ENCODE measurements around the gene GLRA3. TPM values are rescaled to one million over a fixed set of nuclear protein-coding genes. Genes with fewer than 3 reads are reported as not detected.

The GLRA3 gene
- total RNA-seq, 3 donors from 2014 or later (not counting 1 experiment from before 2014, with no cell fraction given) = not detected

DNA sequence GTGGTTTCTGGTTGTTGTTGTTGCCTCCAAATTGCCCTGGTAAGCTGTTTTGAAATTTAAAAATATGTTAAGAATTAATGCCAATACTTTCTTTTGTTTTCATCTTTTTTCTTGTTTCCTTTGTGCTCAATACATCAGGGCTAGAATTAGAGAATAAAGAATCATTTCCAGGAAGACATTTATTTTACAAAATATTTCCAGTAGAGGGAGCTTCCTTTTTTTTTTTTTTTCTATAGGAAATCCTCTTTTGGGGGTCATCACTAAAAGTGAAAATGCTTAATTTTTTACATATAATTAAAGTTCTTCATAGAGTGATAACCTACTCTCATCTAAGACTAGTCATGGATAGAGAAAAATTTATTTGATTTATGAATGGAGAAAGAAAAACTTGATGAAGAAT lies 2.4 kb downstream of the GLRA3 start:
- ATAC-seq = no peak
- H3K9me3 ChIP-seq (ENCODE audit: control insufficient read depth, insufficient read depth, low read length) = peaks cover 5% of the 10 kb centered on the region
- H3K27me3 ChIP-seq (ENCODE audit: control insufficient read depth, insufficient read depth, low read length) = no peaks in the 10 kb centered on the region
- H3K36me3 ChIP-seq (ENCODE audit: control insufficient read depth, insufficient read depth, low read length) = no peaks in the 10 kb centered on the region
- Mint-ChIP-seq H3K4me3 (no peak overlapping the region), H3K4me1 (no peaks in the 10 kb centered on the region), H3K36me3 (no peaks in the 10 kb centered on the region), H3K27ac (no peak overlapping the region), H3K9me3 (peaks cover 0 to 4% of the 10 kb centered on the region in 2 donors), H3K27me3 (ENCODE audit: low read depth in 2 of 2) (no peaks in the 10 kb centered on the region)
- no peak overlapping the region for H3K27ac ChIP-seq (ENCODE audit: low read length)
- intact Hi-C loops (cut with micrococcal nuclease) = no loop called here
- no peaks in the 10 kb centered on the region for H3K4me1 ChIP-seq (ENCODE audit: control insufficient read depth, insufficient read depth, low read length)
- no peak overlapping the region for H3K4me3 ChIP-seq (ENCODE audit: low read length)
- no peak for DNase-seq
- TF ChIP-seq, protein P1, sequence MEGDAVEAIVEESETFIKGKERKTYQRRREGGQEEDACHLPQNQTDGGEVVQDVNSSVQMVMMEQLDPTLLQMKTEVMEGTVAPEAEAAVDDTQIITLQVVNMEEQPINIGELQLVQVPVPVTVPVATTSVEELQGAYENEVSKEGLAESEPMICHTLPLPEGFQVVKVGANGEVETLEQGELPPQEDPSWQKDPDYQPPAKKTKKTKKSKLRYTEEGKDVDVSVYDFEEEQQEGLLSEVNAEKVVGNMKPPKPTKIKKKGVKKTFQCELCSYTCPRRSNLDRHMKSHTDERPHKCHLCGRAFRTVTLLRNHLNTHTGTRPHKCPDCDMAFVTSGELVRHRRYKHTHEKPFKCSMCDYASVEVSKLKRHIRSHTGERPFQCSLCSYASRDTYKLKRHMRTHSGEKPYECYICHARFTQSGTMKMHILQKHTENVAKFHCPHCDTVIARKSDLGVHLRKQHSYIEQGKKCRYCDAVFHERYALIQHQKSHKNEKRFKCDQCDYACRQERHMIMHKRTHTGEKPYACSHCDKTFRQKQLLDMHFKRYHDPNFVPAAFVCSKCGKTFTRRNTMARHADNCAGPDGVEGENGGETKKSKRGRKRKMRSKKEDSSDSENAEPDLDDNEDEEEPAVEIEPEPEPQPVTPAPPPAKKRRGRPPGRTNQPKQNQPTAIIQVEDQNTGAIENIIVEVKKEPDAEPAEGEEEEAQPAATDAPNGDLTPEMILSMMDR (IDR thresholded peaks at IDR 0.05) = no peak

DNA sequence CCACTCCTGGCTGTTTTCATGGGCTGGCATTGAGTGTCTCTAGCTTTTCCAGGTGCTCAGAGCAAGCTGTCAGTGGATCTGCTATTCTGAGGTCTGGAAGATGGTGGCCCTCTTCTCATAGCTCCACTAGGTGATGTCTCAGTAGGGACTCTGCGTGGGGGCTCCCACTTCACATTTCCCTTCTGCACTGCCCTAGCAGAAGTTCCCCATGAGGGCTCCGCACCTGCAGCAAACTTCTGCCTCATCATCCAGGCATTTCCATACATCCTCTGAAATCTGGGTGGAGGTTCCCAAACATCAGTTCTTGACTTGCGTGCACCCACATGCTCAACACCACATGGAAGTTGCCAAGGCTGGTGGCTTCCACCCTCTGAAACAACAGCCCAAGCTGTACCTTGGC lies 13.8 kb downstream of the GLRA3 start:
- Mint-ChIP-seq H3K4me1 (no peaks in the 10 kb centered on the region), H3K4me3 (no peak overlapping the region), H3K9me3 (peaks cover 6 to 10% of the 10 kb centered on the region in 2 donors), H3K27ac (no peak overlapping the region), H3K27me3 (ENCODE audit: low read depth in 2 of 2) (no peaks in the 10 kb centered on the region), H3K36me3 (no peaks in the 10 kb centered on the region)
- H3K4me1 ChIP-seq (ENCODE audit: control insufficient read depth, insufficient read depth, low read length) = no peaks in the 10 kb centered on the region
- no peaks in the 10 kb centered on the region for H3K27me3 ChIP-seq (ENCODE audit: control insufficient read depth, insufficient read depth, low read length)
- no peaks in the 10 kb centered on the region for H3K36me3 ChIP-seq (ENCODE audit: control insufficient read depth, insufficient read depth, low read length)
- 91% methylated on average over 3 of the region's 3 CpGs for WGBS (ENCODE audit: insufficient coverage)
- TF ChIP-seq, protein P1 (IDR thresholded peaks at IDR 0.05) = no peak
- ATAC-seq (no peak), DNase-seq (no peak)
- H3K27ac ChIP-seq (ENCODE audit: low read length) = no peak overlapping the region
- intact Hi-C loops (cut with micrococcal nuclease) = no loop called here
- no peak overlapping the region for H3K4me3 ChIP-seq (ENCODE audit: low read length)
- H3K9me3 ChIP-seq (ENCODE audit: control insufficient read depth, insufficient read depth, low read length) = peaks cover 6% of the 10 kb centered on the region

- 86% methylated on average over 2 of the region's 2 CpGs for WGBS (ENCODE audit: insufficient coverage)
- no peak overlapping the region for H3K27ac ChIP-seq (ENCODE audit: low read length)
- H3K9me3 Mint-ChIP-seq = peaks cover 8 to 13% of the 10 kb centered on the region in 2 donors
- H3K4me3 ChIP-seq (ENCODE audit: low read length) = no peak overlapping the region
- H3K36me3 Mint-ChIP-seq = no peaks in the 10 kb centered on the region
- no peaks in the 10 kb centered on the region for H3K27me3 ChIP-seq (ENCODE audit: control insufficient read depth, insufficient read depth, low read length)
- DNase-seq (no peak), ATAC-seq (no peak)
- no peak overlapping the region for H3K4me3 Mint-ChIP-seq
- H3K27me3 Mint-ChIP-seq (ENCODE audit: low read depth in 2 of 2) = no peaks in the 10 kb centered on the region
- H3K9me3 ChIP-seq (ENCODE audit: control insufficient read depth, insufficient read depth, low read length) = peaks cover 6% of the 10 kb centered on the region
- TF ChIP-seq, protein P1 (IDR thresholded peaks at IDR 0.05) = no peak
- no peaks in the 10 kb centered on the region for H3K36me3 ChIP-seq (ENCODE audit: control insufficient read depth, insufficient read depth, low read length)
- no peaks in the 10 kb centered on the region for H3K4me1 Mint-ChIP-seq
- intact Hi-C loops (cut with micrococcal nuclease) = no loop called here
- H3K27ac Mint-ChIP-seq = no peak overlapping the region
- H3K4me1 ChIP-seq (ENCODE audit: control insufficient read depth, insufficient read depth, low read length) = no peaks in the 10 kb centered on the region
Measured at GRCh38 chr4:174813292-174813691, 15.8 kb downstream of the GLRA3 start.

DNA sequence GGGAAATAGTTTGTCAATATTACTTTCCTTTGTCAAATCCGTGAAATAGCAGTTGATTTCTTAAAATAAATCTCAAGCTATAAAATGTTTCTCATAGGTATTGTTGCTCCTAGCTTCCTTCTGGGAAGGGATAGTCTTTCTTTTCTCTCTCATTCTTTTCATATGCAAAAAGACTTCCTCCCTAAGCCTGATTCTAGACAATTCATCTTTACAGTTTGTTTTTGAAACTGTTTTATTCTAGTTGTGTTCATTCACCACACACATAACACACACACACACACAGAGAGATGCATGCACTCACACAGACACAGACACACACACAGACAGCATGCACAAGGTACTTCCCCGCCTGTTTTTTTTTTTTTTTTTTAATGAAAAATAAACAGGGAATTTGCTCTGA lies 18.2 kb downstream of the GLRA3 start:
- no peak overlapping the region for H3K27ac ChIP-seq (ENCODE audit: low read length)
- TF ChIP-seq, protein P1 (IDR thresholded peaks at IDR 0.05) = no peak
- H3K4me1 ChIP-seq (ENCODE audit: control insufficient read depth, insufficient read depth, low read length) = no peaks in the 10 kb centered on the region
- no peak overlapping the region for H3K27ac Mint-ChIP-seq
- H3K36me3 ChIP-seq (ENCODE audit: control insufficient read depth, insufficient read depth, low read length) = no peaks in the 10 kb centered on the region
- H3K9me3 Mint-ChIP-seq = peaks cover 8 to 14% of the 10 kb centered on the region in 2 donors
- no peak overlapping the region for H3K4me3 Mint-ChIP-seq
- peaks cover 6% of the 10 kb centered on the region for H3K9me3 ChIP-seq (ENCODE audit: control insufficient read depth, insufficient read depth, low read length)
- no peak for DNase-seq
- no peak for ATAC-seq
- H3K36me3 Mint-ChIP-seq = no peaks in the 10 kb centered on the region
- H3K27me3 ChIP-seq (ENCODE audit: control insufficient read depth, insufficient read depth, low read length) = no peaks in the 10 kb centered on the region
- intact Hi-C loops (cut with micrococcal nuclease) = no loop called here
- H3K4me1 Mint-ChIP-seq = no peaks in the 10 kb centered on the region
- H3K4me3 ChIP-seq (ENCODE audit: low read length) = no peak overlapping the region
- H3K27me3 Mint-ChIP-seq (ENCODE audit: low read depth in 2 of 2) = no peaks in the 10 kb centered on the region
- WGBS (ENCODE audit: insufficient coverage) = no CpG with 5 or more reads among the region's 2 CpGs
